Measurements from ENCODE around the gene KIF6. TPM values are rescaled to one million over a fixed set of nuclear protein-coding genes. Genes with fewer than 3 reads are reported as not detected.

Gene KIF6
- total RNA-seq (2021; ENCODE audit: unreplicated experiment), result not detected
- not detected for polyA plus RNA-seq (2012; ENCODE audit: insufficient read length)
- Bru-seq, nascent RNA, result percentile 2 among the genes with signal in this experiment
- BruChase-seq, experiment 1, labeled RNA remaining after a 2-hour chase, result percentile 2 among the genes with signal in this experiment
- BruChase-seq, experiment 2, labeled RNA remaining after a 6-hour chase, result percentile 2 among the genes with signal in this experiment
- long read RNA-seq, result 0 reads

GRCh38 chr6:39724787-39725631, at the start of gene KIF6:
Gene KIF6 (minus strand): TSS chr6:39725408. CDS start chr6:39725310, 98 bp downstream.
- TF ChIP-seq POLR2AphosphoS5 (IDR thresholded peaks at IDR 0.05; ENCODE audit: low read depth, low read length) (no peak), CTCF (IDR thresholded peaks at IDR 0.05) (no peak), SIN3A (IDR thresholded peaks at IDR 0.05; ENCODE audit: borderline replicate concordance, insufficient read depth, low read depth, low read length) (no peak), TCF7L2 (IDR thresholded peaks at IDR 0.05; ENCODE audit: low read depth, low read length) (no peak), REST (IDR thresholded peaks at IDR 0.05; ENCODE audit: insufficient read depth in 1 of 2, low read depth in 2 of 2, low read length in 1 of 2) (no peak)
- CTCF ChIA-PET, result no interaction called here
- Histone ChIP-seq H3K36me3 (ENCODE audit: control insufficient read depth, insufficient read depth, low read length) (no peaks in the 10 kb centered on the region), H3K4me1 (ENCODE audit: control insufficient read depth, insufficient read depth, low read length) (no peaks in the 10 kb centered on the region), H3K4me3 (ENCODE audit: low read depth in 2 of 2, low read length in 2 of 2) (peak within 1 kb of the TSS in 1 of 2 experiments; percentile 36; a peak in 1 of 4 replicates), H3K27ac (ENCODE audit: low read length) (no peak within 1 kb of the TSS), H3K27me3 (ENCODE audit: control insufficient read depth, insufficient read depth, low read length) (no peaks in the 10 kb centered on the region), H3K9me3 (ENCODE audit: control insufficient read depth, insufficient read depth, low read depth, low read length) (no peaks in the 10 kb centered on the region)
- POLR2A ChIA-PET, result no interaction called here
- BruUV-seq (replicated peaks), result no TSS peak
- no peak for ATAC-seq
- DNase-seq (ENCODE audit: low read depth, low spot score), result no peak
- intact Hi-C loops (cut with micrococcal nuclease; ENCODE audit: unreplicated experiment), result no loop called here
- in situ Hi-C loops (cut with HindIII; ENCODE audit: low pct_unique_long_range_greater_than_20kb, low sequenced_read_pairs), result no loop called here

- DNase-seq (ENCODE audit: low read depth, low spot score) (no peak), ATAC-seq (no peak)
- intact Hi-C loops (cut with micrococcal nuclease; ENCODE audit: unreplicated experiment) (no loop called here), in situ Hi-C loops (cut with HindIII; ENCODE audit: low pct_unique_long_range_greater_than_20kb, low sequenced_read_pairs) (no loop called here)
- no peaks in the 10 kb centered on the region for H3K4me1 ChIP-seq (ENCODE audit: control insufficient read depth, insufficient read depth, low read length)
- POLR2A ChIA-PET, result no interaction called here
- H3K27me3 ChIP-seq (ENCODE audit: control insufficient read depth, insufficient read depth, low read length), result no peaks in the 10 kb centered on the region
- H3K4me3 ChIP-seq (ENCODE audit: low read depth in 2 of 2, low read length in 2 of 2), result no peak overlapping the region
- no TSS peak for BruUV-seq (replicated peaks)
- CTCF ChIA-PET, result no interaction called here
- TF ChIP-seq TCF7L2 (IDR thresholded peaks at IDR 0.05; ENCODE audit: low read depth, low read length) (no peak), REST (IDR thresholded peaks at IDR 0.05; ENCODE audit: insufficient read depth in 1 of 2, low read depth in 2 of 2, low read length in 1 of 2) (no peak), CTCF (IDR thresholded peaks at IDR 0.05) (no peak), SIN3A (IDR thresholded peaks at IDR 0.05; ENCODE audit: borderline replicate concordance, insufficient read depth, low read depth, low read length) (no peak), POLR2AphosphoS5 (IDR thresholded peaks at IDR 0.05; ENCODE audit: low read depth, low read length) (no peak)
- H3K9me3 ChIP-seq (ENCODE audit: control insufficient read depth, insufficient read depth, low read depth, low read length), result no peaks in the 10 kb centered on the region
- no peaks in the 10 kb centered on the region for H3K36me3 ChIP-seq (ENCODE audit: control insufficient read depth, insufficient read depth, low read length)
- H3K27ac ChIP-seq (ENCODE audit: low read length), result no peak overlapping the region
These were observed 48.6 kb upstream of the KIF6 start for GRCh38 chr6:39773782-39774181.

Data from Panc1 (cell line).